Activated B cell treated with CpG ODN at 0.5 μM for 24 hours (primary cell): ENCODE data around the gene SEC63. TPM values are rescaled to one million over a fixed set of nuclear protein-coding genes. Genes with fewer than 3 reads are reported as not detected.

Experiments
- ATAC-seq: fragments of 200-7000 bp; cut with Tn5 transposase; one replicate; pipeline ENCODE4 v1.10.0; 2021; ENCODE audit warnings: low read depth, mild to moderate bottlenecking, moderate library complexity
- CTCF ChIA-PET: fragments of 350-600 bp; sonication (Branson Sonifier 250); formaldehyde crosslinking; loops from one replicate; lab custom pipeline; 2021; ENCODE audit warnings: antibody characterized with exemption; lab: Charles Lee
- POLR2A ChIA-PET: fragments of 350-600 bp; sonication (Branson Sonifier 250); formaldehyde crosslinking; loops from one replicate; lab custom pipeline; 2021; ENCODE audit warnings: antibody characterized with exemption; lab: Charles Lee
- DNase-seq: peaks from one replicate; pipeline ENCODE4 v3.0.0; 2022
- H3K27ac Mint-ChIP-seq: one replicate; pipeline ENCODE4 v1.8.0; 2020; ENCODE audit warnings: mixed read lengths
- H3K27me3 Mint-ChIP-seq: one replicate; pipeline ENCODE4 v1.8.0; 2021; ENCODE audit warnings: mixed read lengths
- H3K36me3 Mint-ChIP-seq: one replicate; pipeline ENCODE4 v1.8.0; 2021; ENCODE audit warnings: low read depth, mixed read lengths
- H3K4me1 Mint-ChIP-seq: one replicate; pipeline ENCODE4 v1.8.0; 2021; ENCODE audit warnings: mixed read lengths
- H3K4me3 Mint-ChIP-seq: one replicate; pipeline ENCODE4 v1.8.0; 2020; ENCODE audit warnings: mild to moderate bottlenecking, mixed read lengths
- H3K9me3 Mint-ChIP-seq: one replicate; pipeline ENCODE4 v1.8.0; 2020; ENCODE audit warnings: mixed read lengths
- intact Hi-C: fragments of 100-400 bp; cut with micrococcal nuclease; formaldehyde crosslinking; loops from one replicate; pipeline ENCODE4 v1.15.1; 2024
- total RNA-seq: library from RNA; stranded (reverse); gene quantifications from 2 replicates; pipeline ENCODE4 v1.2.3, GENCODE V29; 2022
- TF ChIP-seq, protein P1 (sequence below): fragments of 200-600 bp; IDR thresholded peaks from one replicate; pipeline ENCODE4 v1.8.0; 2022; ENCODE audit warnings: antibody characterized with exemption, mild to moderate bottlenecking

The SEC63 gene
- total RNA-seq, 1 donor from 2014 or later, result 64.4 TPM

DNA sequence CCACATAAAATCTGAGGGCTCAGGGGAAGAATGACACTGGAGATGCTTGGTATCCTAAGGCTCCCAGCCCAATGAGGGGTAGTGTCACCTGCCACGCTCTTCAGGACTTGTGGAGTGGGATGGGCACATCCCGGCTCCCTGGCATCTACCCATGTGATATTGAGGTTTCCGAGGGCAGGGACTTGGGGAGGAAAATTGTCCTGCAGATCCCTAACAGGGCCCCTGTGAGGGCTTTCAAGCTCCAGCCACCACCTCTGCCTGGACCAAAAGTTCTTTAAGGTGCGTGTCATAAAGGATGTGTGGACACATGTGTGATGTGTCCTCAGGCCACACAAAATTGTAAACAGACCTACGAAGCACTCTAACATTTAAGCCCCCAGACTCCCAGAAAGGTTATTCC, 136.4 kb downstream of the SEC63 start:
- CTCF ChIA-PET, result no interaction called here

DNA sequence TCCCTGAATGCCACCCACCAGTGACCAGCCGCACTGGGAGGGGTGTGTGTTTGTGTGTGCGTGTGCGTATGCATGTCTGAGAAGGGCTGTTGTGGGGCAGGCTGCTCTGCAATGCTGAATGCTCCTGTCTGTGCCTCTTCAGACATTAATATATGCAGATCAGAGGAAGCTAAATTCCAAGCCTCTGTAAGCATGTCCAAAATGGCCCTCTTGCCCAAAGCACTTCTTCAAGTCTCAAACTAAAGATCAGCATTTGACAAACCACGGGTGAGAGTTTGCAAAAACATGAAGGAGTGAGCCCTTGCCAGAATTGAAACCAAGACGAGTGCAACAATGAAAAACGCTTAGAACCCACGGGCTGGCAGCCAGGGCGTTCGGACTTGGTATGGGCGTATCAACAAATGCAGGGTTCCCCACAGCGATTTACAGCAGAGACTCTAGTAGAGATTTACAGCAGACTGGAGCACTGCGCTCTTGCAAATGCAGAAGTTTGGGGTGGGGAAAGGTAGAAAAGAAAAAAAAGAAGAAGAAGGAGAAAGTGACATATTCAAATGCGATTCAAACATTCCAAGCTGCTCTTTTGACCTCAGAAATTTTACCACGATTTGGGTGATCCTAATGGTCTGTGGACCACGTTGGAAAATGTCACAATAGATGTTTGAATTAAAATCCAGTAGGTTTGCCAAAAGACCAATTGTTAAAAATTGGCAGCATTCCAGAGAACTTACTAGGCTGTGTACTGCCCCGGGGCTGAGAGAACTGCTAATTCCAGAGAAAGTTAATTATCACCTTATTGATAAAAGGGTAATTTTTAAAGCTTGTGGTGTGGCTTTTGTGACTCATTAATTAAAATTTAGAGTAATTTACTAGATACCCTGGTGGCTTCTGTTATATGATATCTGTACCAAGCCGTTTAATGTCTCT, 137.4 kb downstream of the SEC63 start:
- CTCF ChIA-PET, result interaction anchor here (0.7 to 1.8 kb wide), 2 partner anchors 28 to 112 kb away, joined by 3 to 7 read pairs; no protein-coding TSS in a partner anchor
- Mint-ChIP-seq H3K27ac (peak overlapping the region; percentile 85), H3K36me3 (peaks cover 4% of the 10 kb centered on the region), H3K9me3 (no peaks in the 10 kb centered on the region), H3K4me3 (peak overlapping the region; percentile 86), H3K27me3 (no peaks in the 10 kb centered on the region), H3K4me1 (peaks cover 74% of the 10 kb centered on the region)
- TF ChIP-seq, protein P1, sequence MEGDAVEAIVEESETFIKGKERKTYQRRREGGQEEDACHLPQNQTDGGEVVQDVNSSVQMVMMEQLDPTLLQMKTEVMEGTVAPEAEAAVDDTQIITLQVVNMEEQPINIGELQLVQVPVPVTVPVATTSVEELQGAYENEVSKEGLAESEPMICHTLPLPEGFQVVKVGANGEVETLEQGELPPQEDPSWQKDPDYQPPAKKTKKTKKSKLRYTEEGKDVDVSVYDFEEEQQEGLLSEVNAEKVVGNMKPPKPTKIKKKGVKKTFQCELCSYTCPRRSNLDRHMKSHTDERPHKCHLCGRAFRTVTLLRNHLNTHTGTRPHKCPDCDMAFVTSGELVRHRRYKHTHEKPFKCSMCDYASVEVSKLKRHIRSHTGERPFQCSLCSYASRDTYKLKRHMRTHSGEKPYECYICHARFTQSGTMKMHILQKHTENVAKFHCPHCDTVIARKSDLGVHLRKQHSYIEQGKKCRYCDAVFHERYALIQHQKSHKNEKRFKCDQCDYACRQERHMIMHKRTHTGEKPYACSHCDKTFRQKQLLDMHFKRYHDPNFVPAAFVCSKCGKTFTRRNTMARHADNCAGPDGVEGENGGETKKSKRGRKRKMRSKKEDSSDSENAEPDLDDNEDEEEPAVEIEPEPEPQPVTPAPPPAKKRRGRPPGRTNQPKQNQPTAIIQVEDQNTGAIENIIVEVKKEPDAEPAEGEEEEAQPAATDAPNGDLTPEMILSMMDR, result no peak
- POLR2A ChIA-PET, result interaction anchor here (1.3 kb wide), 1 partner anchor 35 kb away, joined by 3 read pairs; no protein-coding TSS in a partner anchor
- ATAC-seq (peak; percentile 23), DNase-seq (no peak)
- intact Hi-C loops, result loop anchor here (1.0 to 10.0 kb wide), 10 partner anchors 8 to 1658 kb away; partner anchors contain the start of genes MTRES1, PDSS2 and SEC63

More for the DNA sequence above, 136.4 kb downstream of the SEC63 start:
- TF ChIP-seq, protein P1, result no peak
- Mint-ChIP-seq H3K27ac (peak overlapping the region; percentile 85), H3K4me1 (peaks cover 74% of the 10 kb centered on the region), H3K9me3 (no peaks in the 10 kb centered on the region), H3K27me3 (no peaks in the 10 kb centered on the region), H3K4me3 (peak overlapping the region; percentile 86), H3K36me3 (peaks cover 4% of the 10 kb centered on the region)
- no peak for ATAC-seq
- DNase-seq, result no peak
- POLR2A ChIA-PET, result interaction anchor here (1.3 to 1.4 kb wide), 2 partner anchors 9 to 36 kb away, joined by 3 to 4 read pairs; no protein-coding TSS in a partner anchor
- intact Hi-C loops, result loop anchor here (5.0 to 10.0 kb wide), 9 partner anchors 79 to 1659 kb away; partner anchors contain the start of genes MTRES1, PDSS2 and SEC63

DNA sequence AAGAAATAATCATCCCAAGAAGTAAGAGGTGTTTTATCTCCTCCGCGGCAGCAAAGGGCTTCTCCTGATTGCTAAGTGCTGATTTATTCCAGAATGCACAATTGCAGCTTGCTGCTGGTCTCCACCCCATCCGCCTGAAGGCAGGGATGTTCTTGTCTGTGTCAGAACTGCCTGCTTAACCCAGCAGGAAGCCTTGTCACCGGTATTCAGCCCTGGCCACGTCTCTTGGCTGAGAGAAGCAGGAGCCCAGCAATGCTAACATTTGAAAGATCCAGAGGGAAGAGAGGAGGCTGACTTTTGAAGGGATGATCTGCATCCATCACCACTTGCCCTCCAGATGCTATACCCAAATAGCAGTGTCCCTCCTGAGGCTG, 138.1 kb downstream of the SEC63 start:
- H3K27ac Mint-ChIP-seq, result peak overlapping the region; percentile 85
- DNase-seq, result no peak
- intact Hi-C loops, result loop anchor here (1.0 to 10.0 kb wide), 10 partner anchors 8 to 1658 kb away; partner anchors contain the start of genes MTRES1, PDSS2 and SEC63
- H3K4me3 Mint-ChIP-seq, result peak overlapping the region; percentile 86
- H3K36me3 Mint-ChIP-seq, result peaks cover 4% of the 10 kb centered on the region
- ATAC-seq, result no peak
- H3K27me3 Mint-ChIP-seq, result no peaks in the 10 kb centered on the region
- no peaks in the 10 kb centered on the region for H3K9me3 Mint-ChIP-seq
- POLR2A ChIA-PET, result no interaction called here
- CTCF ChIA-PET, result interaction anchor here (1.8 kb wide), 1 partner anchor 28 kb away, joined by 7 read pairs; no protein-coding TSS in a partner anchor
- peaks cover 72% of the 10 kb centered on the region for H3K4me1 Mint-ChIP-seq
- TF ChIP-seq, protein P1, result no peak

DNA sequence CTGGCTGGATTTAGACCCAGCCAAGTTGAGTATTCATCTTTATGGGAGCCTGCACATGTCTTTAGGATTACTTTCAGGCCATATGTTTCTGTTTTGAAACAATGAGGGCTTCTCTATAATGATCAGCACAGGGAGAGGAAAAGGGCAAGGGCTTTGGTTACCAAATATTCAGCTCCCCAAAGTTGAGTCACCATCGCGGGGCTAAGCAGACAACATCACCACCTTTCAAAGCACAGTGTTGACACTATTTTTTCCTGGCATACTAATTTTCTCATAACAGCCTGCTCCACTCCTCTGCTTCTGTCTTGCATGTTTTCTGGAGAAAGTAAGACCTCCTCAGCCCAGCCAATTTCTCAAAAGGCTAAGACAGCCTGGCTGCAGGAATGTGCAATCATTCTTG, 138.8 kb downstream of the SEC63 start:
- POLR2A ChIA-PET, result interaction anchor here (1.1 kb wide), 1 partner anchor 14 kb away, joined by 3 read pairs; no protein-coding TSS in a partner anchor
- intact Hi-C loops, result no loop called here
- H3K27me3 Mint-ChIP-seq, result no peaks in the 10 kb centered on the region
- DNase-seq (no peak), ATAC-seq (no peak)
- CTCF ChIA-PET, result interaction anchor here (1.8 kb wide), 1 partner anchor 29 kb away, joined by 7 read pairs; no protein-coding TSS in a partner anchor
- no peaks in the 10 kb centered on the region for H3K9me3 Mint-ChIP-seq
- H3K36me3 Mint-ChIP-seq, result peaks cover 4% of the 10 kb centered on the region
- H3K27ac Mint-ChIP-seq, result no peak overlapping the region
- H3K4me1 Mint-ChIP-seq, result peaks cover 65% of the 10 kb centered on the region
- TF ChIP-seq, protein P1, result no peak
- no peak overlapping the region for H3K4me3 Mint-ChIP-seq

DNA sequence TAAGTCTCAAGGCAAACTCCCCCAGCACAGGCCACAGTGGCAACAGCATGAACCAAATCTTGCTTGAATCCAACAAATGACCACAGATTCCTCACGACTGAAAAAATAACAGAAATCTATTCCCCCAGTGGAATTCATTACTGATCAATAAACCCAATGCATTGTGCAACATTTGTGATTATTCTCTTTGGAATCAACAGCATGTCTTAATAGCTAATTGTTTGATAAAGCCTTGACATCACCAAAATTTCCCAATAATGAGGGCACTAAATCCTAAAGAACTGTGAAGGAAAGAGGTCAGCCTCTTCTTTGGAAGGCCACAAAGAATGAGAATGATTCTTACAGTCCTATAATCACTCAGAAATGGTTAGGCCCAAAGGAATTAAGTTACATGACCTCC, 139.7 kb downstream of the SEC63 start:
- DNase-seq (no peak), ATAC-seq (no peak)
- Mint-ChIP-seq H3K4me1 (peaks cover 55% of the 10 kb centered on the region), H3K27me3 (no peaks in the 10 kb centered on the region), H3K27ac (peak overlapping the region; percentile 31), H3K9me3 (no peaks in the 10 kb centered on the region), H3K36me3 (peaks cover 7% of the 10 kb centered on the region), H3K4me3 (no peak overlapping the region)
- POLR2A ChIA-PET, result interaction anchor here (0.6 to 1.1 kb wide), 2 partner anchors 13 to 366 kb away, joined by 3 read pairs; no protein-coding TSS in a partner anchor
- TF ChIP-seq, protein P1, result no peak
- CTCF ChIA-PET, result no interaction called here
- intact Hi-C loops, result no loop called here
